OCI-LY3 (cell line): ENCODE results near the gene BLOC1S6.
A peak's percentile ranks its signal among the peaks of the same experiment; 100 is the strongest.

Source experiments
- H2AFZ ChIP-seq: fragments of 200-600, 300-600 bp; shearing (Covaris generic); 2 replicates; pipeline ENCODE4 v1.6.0; 2014; ENCODE audit warnings: antibody characterized with exemption, low read depth, low read length
- H3K27ac ChIP-seq: fragments of 200-600, 300-600 bp; sonication (generic); 2 replicates; pipeline ENCODE4 v1.5.1; 2014; ENCODE audit warnings: mild to moderate bottlenecking, low read length, moderate library complexity, mixed read lengths
- H3K27me3 ChIP-seq: fragments of 200-600, 300-600 bp; sonication (generic); 2 replicates; pipeline ENCODE4 v1.6.1; 2014; ENCODE audit warnings: low read depth, low read length, mixed read lengths
- H3K36me3 ChIP-seq: fragments of 200-600, 300-600 bp; sonication (generic); replicated peaks from 2 replicates; pipeline ENCODE3; 2014; ENCODE audit warnings: low read depth, low read length, mixed read lengths
- H3K4me1 ChIP-seq: fragments of 300-600, 200-600 bp; sonication (generic); 2 replicates; pipeline ENCODE4 v1.6.1; 2014; ENCODE audit warnings: low read length, mixed read lengths
- H3K4me2 ChIP-seq: fragments of 200-600, 300-600 bp; sonication (generic); 2 replicates; pipeline ENCODE4 v1.6.1; 2014; ENCODE audit warnings: low read length, mixed read lengths
- H3K4me3 ChIP-seq: fragments of 300-600, 200-600 bp; sonication (generic); 2 replicates; pipeline ENCODE4 v1.5.1; 2014; ENCODE audit warnings: antibody characterized with exemption, mild to moderate bottlenecking, low read length, moderate library complexity
- H3K79me2 ChIP-seq: fragments of 300-600, 200-600 bp; shearing (Covaris generic); 2 replicates; pipeline ENCODE4 v1.6.1; 2014; ENCODE audit warnings: mild to moderate bottlenecking, low read length, mixed read lengths
- H3K9ac ChIP-seq: fragments of 300-600, 200-600 bp; shearing (Covaris generic); 2 replicates; pipeline ENCODE4 v1.6.0; 2014; ENCODE audit warnings: mild to moderate bottlenecking, low read length, moderate library complexity
- H3K9me3 ChIP-seq: fragments of 200-600, 300-600 bp; shearing (Covaris generic); 2 replicates; pipeline ENCODE4 v1.6.1; 2014; ENCODE audit warnings: low read length, mixed read lengths; ENCODE audit not compliant: insufficient read depth
- H4K20me1 ChIP-seq: fragments of 200-600, 300-600 bp; sonication (generic); 2 replicates; pipeline ENCODE4 v1.6.1; 2016; ENCODE audit warnings: low read length, mixed read lengths; ENCODE audit not compliant: insufficient read depth
- CTCF ChIP-seq: fragments of 200-600, 300-600 bp; sonication (generic); IDR thresholded peaks from 2 replicates; pipeline ENCODE4 v1.5.1; 2014; ENCODE audit warnings: antibody characterized with exemption, low read length, low read depth
- EZH2phosphoT487 ChIP-seq: fragments of 200-600 bp; shearing (Covaris generic); IDR thresholded peaks from 2 replicates; pipeline ENCODE4 v1.6.1; 2018; ENCODE audit warnings: antibody characterized with exemption, mixed run types, low read depth

BLOC1S6 gene

GRCh38 chr15:45588219-45588875, 1.2 kb downstream of the BLOC1S6 start:
- Histone ChIP-seq H3K36me3 (peaks cover 13% of the 10 kb centered on the region), H3K4me2 (peak overlapping the region; percentile 79), H3K27me3 (no peaks in the 10 kb centered on the region), H3K4me1 (peaks cover 25% of the 10 kb centered on the region), H2AFZ (0 out of 2 replicates have a peak overlapping the region, but pooled peaks have one; percentile 94), H3K79me2 (peaks cover 71% of the 10 kb centered on the region), H3K9ac (peak overlapping the region; percentile 99), H3K27ac (peak overlapping the region; percentile 87), H4K20me1 (peaks cover 3% of the 10 kb centered on the region; the same call in 1 of the 2 replicates), H3K4me3 (peak overlapping the region; percentile 94), H3K9me3 (no peaks in the 10 kb centered on the region)
- TF ChIP-seq EZH2phosphoT487 (no peak), CTCF (no peak)

DNA sequence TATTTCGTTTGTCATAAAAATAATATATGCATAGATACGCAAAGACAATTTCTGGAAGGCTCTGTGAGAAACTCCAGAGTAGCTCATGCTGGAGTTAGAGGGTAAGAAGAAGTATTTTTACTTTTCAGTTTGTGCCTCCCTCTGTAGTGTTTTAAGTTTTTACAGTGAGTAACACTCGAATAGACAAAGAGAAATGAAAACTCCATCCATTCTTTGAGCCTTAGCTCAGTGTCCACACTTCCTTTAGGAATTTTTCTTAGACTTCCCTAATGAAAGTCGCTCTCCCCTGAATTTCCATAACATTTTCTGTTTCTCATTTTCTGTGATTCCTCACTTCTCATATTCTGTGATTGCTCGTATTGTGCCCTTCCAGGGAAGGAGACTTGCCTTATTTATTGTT, 2.1 kb downstream of the BLOC1S6 start:
- H3K4me2 ChIP-seq = peak overlapping the region; percentile 79
- H4K20me1 ChIP-seq = peaks cover 3% of the 10 kb centered on the region; the same call in 1 of the 2 replicates
- H3K9me3 ChIP-seq = no peaks in the 10 kb centered on the region
- no peak overlapping the region for H3K4me3 ChIP-seq
- peaks cover 78% of the 10 kb centered on the region for H3K79me2 ChIP-seq
- no peaks in the 10 kb centered on the region for H3K27me3 ChIP-seq
- no peak overlapping the region for H3K9ac ChIP-seq
- H3K4me1 ChIP-seq = peaks cover 25% of the 10 kb centered on the region
- no peak overlapping the region for H2AFZ ChIP-seq
- no peak overlapping the region for H3K27ac ChIP-seq
- H3K36me3 ChIP-seq = peaks cover 13% of the 10 kb centered on the region
- TF ChIP-seq CTCF (no peak), EZH2phosphoT487 (no peak)

- peaks cover 65% of the 10 kb centered on the region for H3K79me2 ChIP-seq
- H3K27ac ChIP-seq = no peak overlapping the region
- 0 out of 2 replicates have a peak, but pooled peaks cover 3% of the 10 kb centered on the region for H4K20me1 ChIP-seq
- no peaks in the 10 kb centered on the region for H3K27me3 ChIP-seq
- no peaks in the 10 kb centered on the region for H3K9me3 ChIP-seq
- H3K9ac ChIP-seq = no peak overlapping the region
- no peak overlapping the region for H3K4me3 ChIP-seq
- no peak overlapping the region for H3K4me2 ChIP-seq
- TF ChIP-seq CTCF (no peak), EZH2phosphoT487 (no peak)
- H3K4me1 ChIP-seq = peaks cover 2% of the 10 kb centered on the region
- no peak overlapping the region for H2AFZ ChIP-seq
- peaks cover 38% of the 10 kb centered on the region for H3K36me3 ChIP-seq
Observed at GRCh38 chr15:45594319-45594718, 7.1 kb downstream of the BLOC1S6 start.

- H3K9ac ChIP-seq = no peak overlapping the region
- H3K27me3 ChIP-seq = no peaks in the 10 kb centered on the region
- H3K9me3 ChIP-seq = no peaks in the 10 kb centered on the region
- H3K36me3 ChIP-seq = peaks cover 38% of the 10 kb centered on the region
- TF ChIP-seq EZH2phosphoT487 (no peak), CTCF (no peak)
- no peak overlapping the region for H2AFZ ChIP-seq
- no peaks in the 10 kb centered on the region for H3K4me1 ChIP-seq
- H3K79me2 ChIP-seq = peaks cover 59% of the 10 kb centered on the region
- no peak overlapping the region for H3K4me2 ChIP-seq
- H4K20me1 ChIP-seq = 0 out of 2 replicates have a peak, but pooled peaks cover 3% of the 10 kb centered on the region
- no peak overlapping the region for H3K4me3 ChIP-seq
- H3K27ac ChIP-seq = no peak overlapping the region
Observed at GRCh38 chr15:45594835-45595530, 7.8 kb downstream of the BLOC1S6 start.
